HT1080 (cell line): Measurements from ENCODE around the gene PEA15. TPM values are rescaled to one million over a fixed set of nuclear protein-coding genes. Genes with fewer than 3 reads are reported as not detected.

Experiments
- DNase-seq: peaks from one replicate; pipeline ENCODE4 v3.0.0-alpha.2; 2015; ENCODE audit warnings: low read depth
- total RNA-seq: library from RNA; depleted of rRNA; stranded (reverse); fragments of >200 nt; shearing (Covaris generic); gene quantifications from 2 replicates; pipeline ENCODE4 v1.2.3, GENCODE V29; 2014

The PEA15 gene
- total RNA-seq, 1 experiment from 2014 or later = 187 TPM

GRCh38 chr1:160207771-160208556, 2.8 kb downstream of the PEA15 start:
- DNase-seq = no peak

GRCh38 chr1:160208557-160209320, 3.6 kb downstream of the PEA15 start:
- DNase-seq = no peak

DNA sequence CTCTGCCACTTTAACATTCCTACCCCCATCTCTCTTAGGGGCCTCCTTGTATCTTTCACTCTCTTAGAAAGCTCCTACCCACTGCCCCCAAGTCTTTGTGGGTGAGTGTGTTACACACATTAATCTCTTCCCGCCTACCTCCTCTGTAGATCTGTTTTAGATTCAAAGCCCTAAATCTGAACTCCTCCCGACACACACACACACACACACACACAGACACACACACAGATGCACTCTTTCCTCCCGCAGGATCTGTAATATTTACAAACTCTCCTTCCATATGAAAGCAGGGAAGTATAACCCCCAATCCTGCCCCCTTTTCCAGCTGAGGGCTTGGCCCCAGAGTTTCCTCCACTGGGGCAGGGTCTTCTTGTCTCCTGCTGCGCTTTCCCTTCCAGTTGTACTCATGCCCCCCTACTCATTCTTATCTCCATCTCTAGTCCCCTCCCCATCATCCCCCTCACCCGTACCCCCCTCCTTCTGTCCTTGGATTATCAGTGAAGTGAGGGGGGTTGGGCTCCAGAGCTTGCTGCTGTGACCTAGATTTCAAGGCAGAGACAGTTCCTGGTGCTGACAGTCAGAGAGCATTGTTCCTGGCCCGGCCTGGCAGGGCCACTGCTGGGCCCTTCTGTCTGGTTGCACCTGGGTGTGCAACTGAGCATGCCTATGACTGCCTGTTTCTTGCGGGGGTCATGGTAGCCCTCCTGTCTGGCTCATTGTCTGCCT, 4.3 kb downstream of the PEA15 start:
- DNase-seq = no peak

DNA sequence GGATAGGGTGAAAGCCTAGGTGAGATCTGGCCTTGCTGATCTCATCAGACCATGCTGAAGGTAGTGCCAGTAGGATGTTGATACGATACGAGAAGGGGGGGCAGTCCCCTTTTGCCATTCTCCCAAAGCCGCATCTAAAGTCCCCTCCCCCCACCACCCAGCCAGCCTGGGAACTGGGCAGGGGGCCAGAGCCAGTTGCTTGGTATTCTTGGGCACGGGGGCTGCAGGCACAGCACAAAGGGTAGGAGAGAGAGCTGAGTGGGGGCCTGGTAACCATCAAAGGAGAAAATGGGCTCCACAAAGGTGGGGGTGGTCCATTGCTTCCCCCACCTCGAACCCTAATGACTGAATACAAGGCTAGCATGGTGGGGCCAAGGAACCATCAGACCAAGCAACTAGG, 5.4 kb downstream of the PEA15 start:
- DNase-seq = no peak

GRCh38 chr1:160211046-160211790, 6.0 kb downstream of the PEA15 start:
- DNase-seq = no peak

DNA sequence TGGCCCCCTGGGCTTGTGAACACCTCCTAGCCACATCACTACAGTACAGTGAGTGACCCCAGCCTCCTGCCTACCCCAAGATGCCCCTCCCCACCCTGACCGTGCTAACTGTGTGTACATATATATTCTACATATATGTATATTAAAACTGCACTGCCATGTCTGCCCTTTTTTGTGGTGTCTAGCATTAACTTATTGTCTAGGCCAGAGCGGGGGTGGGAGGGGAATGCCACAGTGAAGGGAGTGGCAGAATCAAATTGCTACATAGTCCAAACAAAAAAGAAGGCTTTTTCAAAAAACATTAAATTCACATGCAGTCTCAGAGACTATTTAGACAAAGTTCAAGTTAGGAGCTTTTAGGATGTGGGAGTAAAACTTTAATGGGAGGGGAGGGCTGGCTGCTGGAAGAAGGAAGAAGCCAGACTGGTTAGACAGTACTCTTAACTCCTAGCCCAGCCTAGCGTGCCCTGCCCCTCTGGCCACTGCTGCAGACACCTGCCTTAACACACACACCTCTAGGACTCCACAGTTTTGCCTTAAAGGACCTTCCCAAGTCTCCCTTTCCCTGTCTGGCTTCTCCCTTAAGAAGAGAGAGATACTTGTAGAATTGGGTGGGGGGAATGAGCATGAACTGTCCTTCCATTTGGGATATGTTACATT, 9.4 kb downstream of the PEA15 start:
- no peak for DNase-seq

GRCh38 chr1:160216301-160216700, 11.1 kb downstream of the PEA15 start:
- DNase-seq = no peak

- no peak for DNase-seq
Measured at GRCh38 chr1:160217481-160218051, 12.4 kb downstream of the PEA15 start.

DNA sequence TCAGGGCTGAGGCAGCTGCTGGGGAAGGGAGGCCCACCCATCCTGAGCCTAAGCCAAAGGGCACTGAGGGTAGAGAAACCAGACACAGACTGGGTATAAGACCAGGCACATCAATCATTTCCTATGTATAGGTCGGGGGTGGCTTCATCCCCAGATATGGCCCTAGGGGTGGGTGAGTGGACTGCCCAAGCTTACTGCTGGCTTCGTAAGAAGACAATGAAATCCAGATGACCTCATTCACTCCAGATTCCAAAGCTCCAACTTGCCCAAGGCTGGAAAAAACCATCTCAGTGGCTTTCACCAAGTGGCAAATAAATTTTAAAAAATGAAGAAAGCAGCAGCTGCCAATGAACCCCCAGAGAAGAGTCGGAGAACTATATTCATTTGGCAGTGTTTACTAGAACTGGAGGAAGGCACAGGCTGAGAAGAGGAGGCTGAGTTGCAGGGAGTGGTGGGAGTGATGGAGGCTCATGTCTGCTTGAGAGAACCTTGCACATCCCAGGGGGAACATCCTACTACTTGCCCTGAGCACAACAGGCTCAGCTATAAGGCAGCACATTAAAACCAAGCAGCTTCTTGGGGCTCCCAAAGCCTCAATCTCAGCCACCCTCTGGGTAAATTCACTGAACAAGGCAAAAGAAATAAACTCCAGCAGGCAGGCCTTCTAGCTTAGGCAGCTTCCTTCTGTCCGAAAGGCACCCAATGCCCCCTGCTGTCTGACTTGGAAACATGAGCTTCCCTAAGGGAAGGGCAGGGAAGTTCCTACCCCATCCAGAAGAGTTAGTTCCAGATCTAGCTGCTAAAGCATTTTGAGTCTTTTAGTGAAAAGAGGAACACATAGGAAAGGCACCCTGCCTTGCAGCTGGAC, 14.1 kb downstream of the PEA15 start:
- DNase-seq = peak; percentile 43

DNA sequence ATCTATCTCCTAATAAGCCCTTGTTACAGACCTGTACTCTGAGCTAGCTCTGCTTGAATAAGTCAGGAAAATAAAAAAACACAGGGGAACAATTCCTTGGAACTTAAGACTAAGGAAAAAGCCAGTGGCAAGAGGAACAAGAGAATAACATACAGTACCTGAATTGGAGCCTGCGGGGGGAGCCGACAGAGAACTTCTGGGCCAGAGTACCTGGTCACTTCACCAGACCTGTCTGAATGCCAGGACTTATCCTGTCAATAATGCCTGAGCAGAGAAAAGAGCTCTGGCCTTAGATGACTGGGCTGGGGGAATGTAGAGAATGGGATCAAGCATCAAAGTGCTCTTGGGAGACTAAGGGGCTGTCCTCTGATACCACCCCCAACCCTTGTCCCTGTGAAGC, 15.1 kb downstream of the PEA15 start:
- DNase-seq = no peak

GRCh38 chr1:160221089-160221488, 15.9 kb downstream of the PEA15 start:
- no peak for DNase-seq

- DNase-seq = no peak
Measured at GRCh38 chr1:160222546-160222945, 17.4 kb downstream of the PEA15 start.

DNA sequence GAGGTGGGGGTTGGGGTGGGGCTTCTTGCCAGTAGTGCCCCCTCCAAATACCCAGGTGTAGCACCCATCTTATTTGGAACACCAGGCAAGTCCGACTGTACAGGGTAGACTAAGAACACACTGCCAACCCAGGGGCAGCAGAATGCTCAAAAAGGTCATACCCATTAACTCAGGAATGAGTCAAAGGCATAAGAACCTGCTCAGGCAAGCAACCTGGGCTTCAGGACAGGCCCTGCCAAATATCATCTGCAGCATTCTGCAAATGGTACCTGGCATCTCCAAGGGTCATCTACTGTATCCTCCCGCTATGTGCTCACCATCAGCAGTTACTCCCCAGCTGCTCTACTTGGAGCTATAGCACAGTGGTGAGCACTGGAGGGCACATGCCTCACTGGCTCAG, 19.4 kb downstream of the PEA15 start:
- no peak for DNase-seq

GRCh38 chr1:160225345-160225744, 20.2 kb downstream of the PEA15 start:
- no peak for DNase-seq

- DNase-seq = no peak
Measured at GRCh38 chr1:160226623-160227022, 21.4 kb downstream of the PEA15 start.

DNA sequence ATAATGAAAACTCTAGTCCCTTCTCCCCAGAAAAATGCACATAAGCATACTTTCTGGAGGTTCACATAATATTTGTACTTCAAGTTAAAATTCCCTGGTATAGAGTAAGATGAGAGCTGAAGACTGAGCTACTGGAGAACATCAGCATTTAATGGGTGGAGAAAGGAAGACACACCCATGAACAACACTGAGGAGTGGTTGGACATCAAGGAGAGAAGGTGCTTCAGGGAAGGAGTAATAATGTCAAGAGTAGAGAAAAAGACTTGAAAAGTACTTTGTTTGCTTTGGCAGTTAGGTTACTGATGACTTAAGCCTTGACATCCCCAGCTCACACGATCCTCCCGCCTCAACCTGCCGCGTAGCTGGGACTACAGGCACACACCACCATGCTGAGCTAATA, 21.9 kb downstream of the PEA15 start:
- no peak for DNase-seq

- no peak for DNase-seq
Measured at GRCh38 chr1:160227561-160227960, 22.4 kb downstream of the PEA15 start.

DNA sequence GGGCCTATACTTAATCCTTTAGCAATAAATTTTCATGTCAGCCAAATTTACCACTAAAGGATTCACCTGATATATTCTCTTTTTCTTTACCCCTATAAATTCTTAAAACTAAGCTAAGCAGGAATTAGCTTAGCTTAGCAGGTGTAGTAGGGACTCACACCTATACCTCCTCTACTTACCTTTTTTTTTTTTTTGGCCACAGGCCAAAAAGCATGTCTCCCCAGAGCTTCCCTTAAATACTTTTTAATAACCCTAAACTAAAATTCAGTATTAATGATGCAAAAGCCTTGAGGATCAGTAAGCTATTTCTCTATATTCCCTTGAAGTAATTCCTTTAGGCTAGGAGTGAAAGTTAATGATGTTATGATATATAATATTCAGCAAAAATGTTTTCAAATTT, 23.2 kb downstream of the PEA15 start:
- no peak for DNase-seq

GRCh38 chr1:160232911-160233310, 27.7 kb downstream of the PEA15 start:
- DNase-seq = no peak

DNA sequence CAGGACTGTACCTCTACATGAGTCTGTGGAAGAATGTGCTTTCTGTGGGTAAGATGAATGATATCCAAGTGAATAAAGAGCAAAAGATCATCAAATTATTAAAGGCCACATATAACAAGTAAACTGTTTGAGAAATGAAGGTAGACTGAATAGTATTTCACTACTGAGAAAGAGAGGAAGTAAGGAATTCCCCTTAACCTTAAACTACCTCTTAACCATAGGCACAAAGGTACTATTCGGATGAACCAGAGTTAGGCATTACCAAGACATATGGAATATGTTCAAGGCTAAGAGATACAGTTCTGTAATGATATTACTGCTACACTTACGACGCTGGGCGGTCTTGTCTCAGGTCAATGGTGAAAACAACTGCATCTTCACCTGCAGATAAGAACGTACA, 31.6 kb downstream of the PEA15 start:
- DNase-seq = no peak
